Activated T-cell treated with anti-CD3 and anti-CD28 coated beads, Interleukin-2, amount 50 U/mL, for 24 hours (primary cell): ENCODE measurements around the gene ARHGAP24.
"Not testable (repeated sequence)": the region's sequence is repeated elsewhere in the genome, so short reads cannot be mapped to it uniquely, and the experiment has no call there.

ENCODE experiments used
- DNase-seq: peaks from one replicate; pipeline ENCODE4 v3.0.0-alpha.2; 2020
- H3K27ac Mint-ChIP-seq: 2 replicates; pipeline ENCODE4 v1.8.0; 2020; ENCODE audit warnings: mild to moderate bottlenecking, mixed read lengths
- H3K27me3 Mint-ChIP-seq: 2 replicates; pipeline ENCODE4 v1.8.0; 2020; ENCODE audit warnings: mixed read lengths
- H3K36me3 Mint-ChIP-seq: 2 replicates; pipeline ENCODE4 v1.8.0; 2020; ENCODE audit warnings: low read depth, mixed read lengths
- H3K4me1 Mint-ChIP-seq: 2 replicates; pipeline ENCODE4 v1.8.0; 2020; ENCODE audit warnings: low read depth, mixed read lengths
- H3K4me3 Mint-ChIP-seq: 2 replicates; pipeline ENCODE4 v1.8.0; 2020; ENCODE audit warnings: mild to moderate bottlenecking, moderate library complexity, mixed read lengths
- H3K9me3 Mint-ChIP-seq: 2 replicates; pipeline ENCODE4 v1.8.0; 2020; ENCODE audit warnings: mixed read lengths

ARHGAP24 gene

DNA sequence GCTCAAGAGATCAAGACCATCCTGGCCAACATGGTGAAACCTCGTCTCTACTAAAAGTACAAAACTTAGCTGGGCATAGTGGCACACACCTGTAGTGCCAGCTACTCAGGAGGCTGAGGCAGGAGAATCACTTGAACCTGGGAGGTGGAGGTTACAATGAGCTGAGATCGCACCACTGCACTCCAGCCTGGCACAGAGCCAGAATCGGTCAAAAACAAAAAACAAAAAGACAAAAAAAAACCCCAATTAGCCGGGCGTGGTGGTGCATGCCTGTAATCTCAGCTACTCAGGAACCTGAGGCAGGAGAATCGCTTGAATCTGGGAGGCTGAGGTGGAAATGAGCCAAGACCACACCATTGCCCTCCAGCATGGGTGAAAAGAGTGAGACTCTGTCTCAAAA, 378.8 kb downstream of the ARHGAP24 start:
- H3K36me3 Mint-ChIP-seq, H3K4me1 Mint-ChIP-seq, DNase-seq, H3K27ac Mint-ChIP-seq, H3K9me3 Mint-ChIP-seq, H3K27me3 Mint-ChIP-seq, H3K4me3 Mint-ChIP-seq: not testable (repeated sequence)

DNA sequence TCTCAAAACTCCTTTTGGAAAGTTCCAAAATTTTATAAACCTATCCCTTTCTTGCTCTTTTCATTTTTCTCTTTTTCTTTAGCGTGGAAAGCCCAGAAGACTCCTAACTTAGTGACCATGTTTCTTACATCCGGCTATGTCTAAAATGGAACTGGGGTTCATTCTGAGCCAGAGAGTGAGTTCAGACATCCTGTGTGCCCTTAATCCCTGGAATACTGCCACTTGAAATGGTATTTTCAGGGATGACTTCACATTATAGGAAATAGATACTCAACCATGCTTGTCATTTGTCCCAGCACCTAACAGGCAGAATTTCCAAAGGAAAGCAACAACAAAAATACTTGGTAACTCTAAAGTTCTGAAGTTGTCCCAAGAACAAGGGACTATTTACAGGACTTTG, 379.6 kb downstream of the ARHGAP24 start:
- Mint-ChIP-seq H3K36me3 (no peaks in the 10 kb centered on the region), H3K27ac (no peak overlapping the region), H3K27me3 (no peaks in the 10 kb centered on the region), H3K4me3 (no peak overlapping the region), H3K9me3 (peaks cover 8% of the 10 kb centered on the region), H3K4me1 (no peaks in the 10 kb centered on the region)
- no peak for DNase-seq

DNA sequence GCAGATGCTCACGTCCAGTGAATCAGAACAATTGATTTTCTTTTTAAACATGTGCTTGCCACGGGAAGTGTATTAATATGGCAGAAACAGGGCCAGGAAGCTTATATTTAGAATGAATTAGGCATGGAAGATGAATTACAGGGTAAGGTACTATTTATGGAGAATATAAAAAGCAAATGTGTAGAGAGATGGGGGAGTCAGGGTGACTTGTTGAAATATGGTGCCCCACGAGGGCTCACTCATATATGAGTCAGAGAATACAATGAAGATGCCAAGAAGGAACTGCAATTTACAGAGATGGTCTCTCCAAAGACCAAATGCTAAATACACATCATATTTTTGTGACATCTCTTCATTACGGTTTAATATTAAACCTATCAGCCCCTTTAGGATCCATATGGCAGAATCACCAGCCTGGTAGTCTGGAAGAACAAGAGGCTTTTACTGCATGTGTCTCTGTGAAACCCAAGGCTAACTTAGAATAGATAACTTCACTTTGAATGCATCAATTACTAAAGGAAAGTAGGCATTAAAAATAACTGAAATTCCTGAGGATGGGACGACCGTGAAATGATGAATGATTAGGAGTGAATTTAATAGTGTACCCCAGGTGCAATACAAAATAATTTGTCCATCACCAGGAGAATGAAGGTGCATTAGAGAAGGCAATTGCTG, 385.3 kb downstream of the ARHGAP24 start:
- H3K9me3 Mint-ChIP-seq: peaks cover 2% of the 10 kb centered on the region
- no peaks in the 10 kb centered on the region for H3K27me3 Mint-ChIP-seq
- H3K4me1 Mint-ChIP-seq: no peaks in the 10 kb centered on the region
- no peak for DNase-seq
- H3K36me3 Mint-ChIP-seq: no peaks in the 10 kb centered on the region
- no peak overlapping the region for H3K4me3 Mint-ChIP-seq
- H3K27ac Mint-ChIP-seq: no peak overlapping the region

DNA sequence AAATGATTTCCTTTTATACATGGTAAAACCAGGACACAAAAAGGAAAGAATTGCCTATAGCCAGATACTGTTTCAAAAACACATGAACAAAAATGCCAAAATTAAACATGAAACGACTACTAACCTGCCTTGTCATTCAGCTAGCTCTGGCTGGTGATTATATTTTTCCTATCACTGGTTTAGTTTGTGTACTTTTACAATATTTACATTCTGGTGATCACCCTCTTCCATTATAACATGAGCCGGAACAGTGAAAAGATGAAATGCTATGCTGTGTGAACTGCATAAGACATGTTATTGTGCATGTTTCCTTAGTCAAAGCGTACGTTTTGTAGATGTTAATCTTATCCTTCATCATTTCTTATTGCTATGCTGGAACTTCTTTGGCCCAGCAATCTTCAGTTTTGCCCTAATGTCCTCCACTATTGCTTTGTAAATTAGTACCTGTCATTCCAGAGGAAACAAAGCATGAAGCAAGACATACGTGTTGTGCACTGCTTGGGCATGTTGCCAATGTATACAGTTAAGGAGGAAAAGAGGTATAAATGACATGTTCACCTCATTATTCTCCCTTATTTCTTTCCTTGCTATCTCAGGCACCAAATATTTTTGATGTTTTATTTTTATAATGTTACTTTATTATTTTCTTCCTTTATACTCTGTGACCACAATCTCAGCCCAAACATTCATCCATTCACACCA, 386.3 kb downstream of the ARHGAP24 start:
- Mint-ChIP-seq H3K36me3 (no peaks in the 10 kb centered on the region), H3K4me1 (no peaks in the 10 kb centered on the region), H3K27me3 (no peaks in the 10 kb centered on the region), H3K27ac (no peak overlapping the region), H3K9me3 (no peaks in the 10 kb centered on the region), H3K4me3 (no peak overlapping the region)
- DNase-seq: no peak

DNA sequence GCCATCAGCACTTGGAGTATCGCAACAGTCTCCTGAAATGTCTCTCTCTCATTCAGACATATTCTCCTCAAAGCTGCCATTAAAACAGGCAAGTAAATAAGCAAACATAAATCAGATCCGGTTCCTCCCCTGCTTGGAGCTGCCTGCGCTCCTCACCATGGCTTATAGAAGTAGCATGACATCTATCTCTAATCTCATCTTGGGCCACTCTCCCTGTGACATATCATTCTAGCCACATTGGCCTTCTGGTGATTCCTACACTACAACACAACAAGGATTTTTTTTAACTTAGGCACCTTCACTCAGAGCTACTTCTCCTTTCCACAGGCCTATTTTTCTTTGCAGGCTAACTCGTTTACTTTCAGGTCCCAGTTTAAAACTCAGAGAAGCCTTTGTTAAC, 387.9 kb downstream of the ARHGAP24 start:
- Mint-ChIP-seq H3K36me3 (no peaks in the 10 kb centered on the region), H3K9me3 (no peaks in the 10 kb centered on the region), H3K4me1 (no peaks in the 10 kb centered on the region), H3K27ac (no peak overlapping the region), H3K27me3 (no peaks in the 10 kb centered on the region), H3K4me3 (no peak overlapping the region)
- no peak for DNase-seq

DNA sequence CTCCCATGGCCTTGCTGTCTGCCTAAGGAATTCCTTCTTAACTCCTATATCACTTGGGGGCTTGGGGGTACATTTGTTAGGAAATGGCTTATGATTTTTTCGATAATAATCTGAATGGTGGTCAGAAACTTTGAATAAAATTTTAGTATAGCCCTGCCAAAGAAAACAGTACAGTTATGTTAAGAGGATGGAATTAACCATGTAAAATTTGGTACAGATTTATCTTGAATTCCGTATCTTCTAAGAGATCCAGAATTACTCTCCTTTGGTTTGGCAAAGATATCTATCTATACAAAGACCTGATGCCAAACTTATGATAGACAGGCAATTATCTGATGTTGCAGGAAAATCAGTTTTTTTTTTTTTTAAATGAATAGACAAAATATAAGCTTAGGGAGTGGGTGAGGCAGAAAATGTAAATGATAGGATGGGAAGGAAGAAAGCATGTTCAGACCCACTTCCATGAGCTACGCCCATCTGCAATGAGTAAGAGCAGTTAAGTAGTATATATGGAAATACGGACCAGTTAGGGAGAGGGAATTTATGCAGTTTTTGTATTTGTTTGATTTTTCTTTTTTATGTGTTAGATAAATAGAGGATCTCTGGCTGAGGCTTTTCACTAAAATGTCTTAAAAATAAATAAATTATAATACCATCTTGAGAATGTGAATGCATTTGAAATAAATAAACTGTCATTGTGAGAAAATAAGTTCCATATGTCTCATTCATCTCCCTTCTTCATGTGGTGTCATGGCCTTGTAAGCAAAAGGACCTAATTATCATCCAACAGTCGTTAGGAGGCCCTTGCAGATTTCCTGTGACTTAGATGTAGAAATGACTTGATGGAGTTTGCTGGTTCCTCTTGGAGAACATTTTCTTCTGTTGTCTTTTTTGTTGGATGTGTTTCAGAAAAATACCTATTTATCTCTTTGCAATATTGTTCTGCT, 389.6 kb downstream of the ARHGAP24 start:
- H3K9me3 Mint-ChIP-seq: no peaks in the 10 kb centered on the region
- H3K4me1 Mint-ChIP-seq: no peaks in the 10 kb centered on the region
- no peak overlapping the region for H3K4me3 Mint-ChIP-seq
- no peaks in the 10 kb centered on the region for H3K27me3 Mint-ChIP-seq
- DNase-seq: no peak
- H3K36me3 Mint-ChIP-seq: no peaks in the 10 kb centered on the region
- no peak overlapping the region for H3K27ac Mint-ChIP-seq

DNA sequence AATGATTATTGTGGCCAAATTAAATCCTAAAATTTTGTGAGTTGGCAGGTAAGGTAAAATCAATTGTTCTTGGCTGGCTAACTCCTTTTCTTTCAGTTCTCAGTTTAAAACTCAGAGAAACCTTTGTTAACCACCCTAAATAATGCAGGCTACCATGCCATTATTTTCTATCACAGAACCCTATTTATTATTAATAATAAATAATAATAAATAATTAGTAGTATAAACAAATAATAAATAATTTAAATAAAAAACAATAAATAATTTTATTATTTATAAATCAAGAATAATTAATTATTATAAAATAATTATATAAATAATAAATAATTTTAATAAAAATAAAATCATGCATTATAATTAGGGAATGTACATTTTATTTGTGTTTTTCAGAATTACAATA, 390.3 kb downstream of the ARHGAP24 start:
- Mint-ChIP-seq H3K9me3 (no peaks in the 10 kb centered on the region), H3K4me3 (no peak overlapping the region), H3K4me1 (no peaks in the 10 kb centered on the region), H3K27ac (no peak overlapping the region), H3K36me3 (no peaks in the 10 kb centered on the region), H3K27me3 (no peaks in the 10 kb centered on the region)
- DNase-seq: no peak

DNA sequence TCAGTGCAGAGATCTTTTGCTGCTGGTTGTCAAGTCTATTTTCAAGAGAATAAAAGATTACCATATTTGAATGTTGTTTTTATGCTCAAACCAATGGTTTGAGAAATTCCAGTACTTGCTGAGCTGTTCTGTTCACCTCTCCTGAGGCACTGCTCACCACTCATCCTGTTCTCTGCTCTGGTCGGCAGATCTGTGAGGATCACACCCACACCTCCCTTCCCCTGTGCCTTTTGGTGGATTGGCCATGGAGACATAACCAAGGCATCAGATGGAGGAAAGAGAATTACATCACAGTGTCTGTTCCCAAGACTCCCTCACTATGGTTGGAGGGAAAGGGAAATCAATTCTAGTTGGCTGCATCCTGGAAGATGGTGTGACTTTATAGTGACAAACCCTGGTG, 391.6 kb downstream of the ARHGAP24 start:
- no peak for DNase-seq
- no peaks in the 10 kb centered on the region for H3K36me3 Mint-ChIP-seq
- no peaks in the 10 kb centered on the region for H3K27me3 Mint-ChIP-seq
- H3K4me3 Mint-ChIP-seq: no peak overlapping the region
- no peak overlapping the region for H3K27ac Mint-ChIP-seq
- H3K9me3 Mint-ChIP-seq: no peaks in the 10 kb centered on the region
- H3K4me1 Mint-ChIP-seq: no peaks in the 10 kb centered on the region

DNA sequence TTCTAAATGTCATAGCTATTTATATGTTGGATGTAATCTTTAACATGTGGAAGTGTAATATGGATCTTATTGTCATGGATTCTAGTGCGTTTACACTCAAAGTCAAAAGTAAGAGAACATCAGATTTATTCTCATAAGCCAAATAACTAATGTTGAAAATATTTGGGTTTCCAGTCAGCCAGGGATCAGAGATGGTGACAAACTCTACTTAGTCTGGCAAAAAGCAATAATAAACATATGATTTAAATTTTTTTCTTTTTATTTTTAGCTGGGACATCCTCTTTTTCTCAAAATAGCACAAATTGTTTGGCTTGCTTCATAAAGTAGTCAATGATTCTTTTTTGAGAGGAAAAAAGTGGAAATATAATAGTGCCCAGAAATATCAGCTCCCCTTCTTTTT, 392.3 kb downstream of the ARHGAP24 start:
- DNase-seq: no peak
- no peak overlapping the region for H3K4me3 Mint-ChIP-seq
- no peaks in the 10 kb centered on the region for H3K4me1 Mint-ChIP-seq
- H3K9me3 Mint-ChIP-seq: no peaks in the 10 kb centered on the region
- no peaks in the 10 kb centered on the region for H3K36me3 Mint-ChIP-seq
- H3K27ac Mint-ChIP-seq: no peak overlapping the region
- H3K27me3 Mint-ChIP-seq: no peaks in the 10 kb centered on the region

DNA sequence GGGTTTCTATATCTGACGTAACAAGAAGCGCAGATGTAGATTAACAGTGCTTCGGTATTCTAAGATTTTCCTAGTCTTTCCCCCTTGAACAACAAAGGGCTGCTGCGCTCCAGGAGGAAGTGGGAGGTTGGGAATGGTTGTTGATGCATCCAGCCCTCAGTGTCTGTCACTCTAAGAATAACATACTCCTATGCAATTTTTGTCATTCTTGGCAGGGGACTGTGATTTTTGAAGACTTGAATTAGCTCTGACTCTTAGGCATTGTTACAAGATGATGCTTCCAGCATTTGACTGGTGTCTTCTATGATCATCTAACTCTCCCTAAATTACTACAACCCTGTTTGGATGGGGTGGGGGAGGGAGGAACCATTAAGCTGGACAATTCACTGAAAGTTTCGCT, 394.2 kb downstream of the ARHGAP24 start:
- no peak overlapping the region for H3K4me3 Mint-ChIP-seq
- H3K27ac Mint-ChIP-seq: no peak overlapping the region
- DNase-seq: no peak
- no peaks in the 10 kb centered on the region for H3K4me1 Mint-ChIP-seq
- no peaks in the 10 kb centered on the region for H3K36me3 Mint-ChIP-seq
- no peaks in the 10 kb centered on the region for H3K9me3 Mint-ChIP-seq
- H3K27me3 Mint-ChIP-seq: no peaks in the 10 kb centered on the region

DNA sequence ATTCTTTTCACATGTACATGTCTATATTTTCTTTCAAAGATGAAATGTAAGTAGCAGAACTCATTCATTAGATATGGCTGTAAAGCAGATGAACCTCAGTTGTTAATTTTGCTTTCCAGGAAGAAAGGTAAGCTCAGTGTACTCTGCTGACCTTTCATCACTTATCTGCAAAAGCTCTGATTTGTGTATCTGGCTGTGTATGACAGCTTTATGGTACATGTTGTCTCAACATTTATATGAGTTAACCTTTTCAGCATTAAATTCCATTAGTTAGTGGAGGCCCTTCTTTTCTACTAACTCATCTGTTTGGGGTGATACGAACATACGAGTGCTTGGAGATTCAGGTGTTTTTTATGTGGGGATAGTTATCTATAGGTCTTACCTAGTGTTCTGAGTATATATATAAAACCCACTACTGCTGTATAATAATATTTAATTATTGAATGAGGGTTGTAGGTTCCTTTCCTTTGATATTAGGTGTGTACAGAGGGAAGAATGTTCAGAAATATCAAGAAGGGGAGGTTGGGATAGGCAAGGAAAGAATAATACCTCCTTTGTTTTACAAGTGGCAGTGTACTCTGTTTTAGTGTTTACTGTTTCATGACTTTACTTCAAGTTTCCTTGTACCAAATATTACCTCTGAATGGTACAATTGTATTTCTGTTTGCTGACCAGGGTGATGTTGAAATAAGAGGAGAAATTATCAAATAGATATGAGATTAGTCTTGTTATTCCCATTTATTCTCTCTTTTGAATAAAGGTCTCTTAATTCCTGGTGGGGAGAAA, 395.5 kb downstream of the ARHGAP24 start:
- Mint-ChIP-seq H3K4me1 (no peaks in the 10 kb centered on the region), H3K27me3 (no peaks in the 10 kb centered on the region), H3K36me3 (no peaks in the 10 kb centered on the region)

DNA sequence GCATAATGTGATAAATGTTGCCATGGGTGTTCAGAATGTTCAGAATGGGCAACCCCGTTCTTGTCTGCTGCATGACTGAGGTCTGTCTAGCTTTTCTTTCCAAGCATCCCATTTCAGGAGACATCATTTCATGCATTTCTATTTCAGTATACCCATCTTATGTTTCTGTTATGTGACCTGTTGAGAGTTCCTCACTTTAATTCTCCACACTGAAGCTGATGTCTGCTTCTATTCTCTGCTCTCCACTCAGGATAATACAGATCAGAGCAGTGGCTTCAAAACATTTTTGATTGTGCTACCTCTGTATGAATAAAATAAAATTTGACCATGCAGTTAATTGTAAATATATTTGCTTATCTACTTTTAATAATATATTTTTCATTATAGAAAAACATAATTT, 398.6 kb downstream of the ARHGAP24 start:
- Mint-ChIP-seq H3K4me1 (no peaks in the 10 kb centered on the region), H3K4me3 (no peak overlapping the region), H3K36me3 (no peaks in the 10 kb centered on the region), H3K9me3 (no peaks in the 10 kb centered on the region), H3K27me3 (no peaks in the 10 kb centered on the region), H3K27ac (no peak overlapping the region)
- DNase-seq: no peak

More for the DNA sequence above, 395.5 kb downstream of the ARHGAP24 start:
- no peak for DNase-seq
- Mint-ChIP-seq H3K4me3 (no peak overlapping the region), H3K9me3 (no peaks in the 10 kb centered on the region), H3K27ac (no peak overlapping the region)

DNA sequence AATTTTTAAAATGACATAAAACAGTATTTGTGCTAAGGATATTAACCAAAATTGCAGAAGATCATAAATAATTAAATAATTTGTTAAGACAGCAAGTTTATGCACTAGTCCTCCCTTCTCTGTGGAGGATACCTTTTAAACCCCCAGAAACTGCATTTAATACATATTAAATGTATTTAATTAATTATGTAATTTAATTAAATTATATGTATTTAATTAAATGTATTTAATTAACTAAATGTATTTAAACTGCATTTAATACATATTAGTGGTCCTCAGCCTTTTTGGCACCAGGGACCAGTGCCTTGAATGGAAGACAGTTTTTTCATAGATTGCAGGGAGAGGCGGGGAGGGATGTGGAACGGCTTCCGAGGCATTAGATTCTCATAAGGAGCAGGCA, 404.6 kb downstream of the ARHGAP24 start:
- Mint-ChIP-seq H3K27ac (no peak overlapping the region), H3K27me3 (no peaks in the 10 kb centered on the region), H3K4me3 (no peak overlapping the region), H3K36me3 (no peaks in the 10 kb centered on the region), H3K9me3 (no peaks in the 10 kb centered on the region), H3K4me1 (no peaks in the 10 kb centered on the region)
- no peak for DNase-seq

DNA sequence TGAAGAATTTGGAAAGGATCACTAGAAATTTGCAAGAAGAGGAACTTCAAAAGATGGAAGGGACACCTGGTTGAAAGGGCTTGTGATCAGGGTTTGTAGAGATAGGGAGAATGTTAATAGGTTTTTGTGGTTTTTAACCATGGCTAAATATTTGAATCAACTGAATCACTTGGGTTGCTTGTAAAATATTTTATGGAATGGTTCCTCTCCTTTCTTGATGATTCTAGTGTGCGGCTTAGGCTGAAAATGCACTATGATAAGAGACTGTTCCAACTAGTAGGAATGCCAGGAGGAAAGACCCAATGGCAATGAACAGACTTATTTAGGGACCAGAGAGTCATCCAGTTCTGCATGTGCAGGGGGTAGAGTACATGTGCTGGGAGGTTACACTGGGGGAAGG, 408.2 kb downstream of the ARHGAP24 start:
- Mint-ChIP-seq H3K36me3 (no peaks in the 10 kb centered on the region), H3K4me3 (no peak overlapping the region), H3K27ac (no peak overlapping the region), H3K27me3 (no peaks in the 10 kb centered on the region), H3K9me3 (no peaks in the 10 kb centered on the region), H3K4me1 (no peaks in the 10 kb centered on the region)
- no peak for DNase-seq
